Retinal pigment epithelial cell (primary cell): ENCODE results near the gene IGLON5.

Experiments
- DNase-seq: peaks from one replicate; pipeline ENCODE4 v3.0.0-alpha.2; 2010; ENCODE audit warnings: low read depth
- H3K4me3 ChIP-seq: 2 replicates; pipeline ENCODE4 v1.5.1; 2011; ENCODE audit warnings: mild to moderate bottlenecking, low read length, control low read depth, moderate library complexity
- CTCF ChIP-seq: conservative IDR thresholded peaks from 2 replicates; pipeline ENCODE4 v1.5.1; 2011; ENCODE audit warnings: low read depth, low read length, control low read depth, inconsistent platforms

IGLON5 gene

GRCh38 chr19:51295382-51296126 lies 15.9 kb upstream of the IGLON5 start:
- no peak for DNase-seq
- H3K4me3 ChIP-seq: no peak overlapping the region
- TF ChIP-seq CTCF: no peak

GRCh38 chr19:51296336-51297093 lies 14.9 kb upstream of the IGLON5 start:
- TF ChIP-seq CTCF: no peak
- no peak overlapping the region for H3K4me3 ChIP-seq
- no peak for DNase-seq

- DNase-seq: no peak
- no peak for TF ChIP-seq CTCF
- H3K4me3 ChIP-seq: no peak overlapping the region
Observed at GRCh38 chr19:51297406-51297805, 14.0 kb upstream of the IGLON5 start.

GRCh38 chr19:51301266-51301665 lies 10.2 kb upstream of the IGLON5 start:
- DNase-seq: no peak
- no peak for TF ChIP-seq CTCF
- H3K4me3 ChIP-seq: no peak overlapping the region

GRCh38 chr19:51305479-51305878 lies 6.0 kb upstream of the IGLON5 start:
- no peak for DNase-seq
- no peak for TF ChIP-seq CTCF
- no peak overlapping the region for H3K4me3 ChIP-seq

GRCh38 chr19:51316688-51317087 lies 5.2 kb downstream of the IGLON5 start:
- DNase-seq: no peak
- H3K4me3 ChIP-seq: no peak overlapping the region
- TF ChIP-seq CTCF: no peak

- DNase-seq: no peak
- no peak overlapping the region for H3K4me3 ChIP-seq
- TF ChIP-seq CTCF: no peak
Observed at GRCh38 chr19:51317376-51317775, 5.9 kb downstream of the IGLON5 start.
